Panc1 (cell line): Measurements from ENCODE around the gene GLIS2. TPM values are rescaled to one million over a fixed set of nuclear protein-coding genes. Genes with fewer than 3 reads are reported as not detected.
A peak's percentile ranks its signal among the peaks of the same experiment; 100 is the strongest.

Experiments
- ATAC-seq: fragments of 200-7000 bp; cut with Tn5 transposase; 2 replicates; pipeline ENCODE4 v1.9.1; 2020; ENCODE audit warnings: mild to moderate bottlenecking, moderate library complexity
- BruUV-seq: library from RNA; stranded (reverse); fragments of 400-500 nt; replicated peaks from 2 replicates; lab custom pipeline; 2021; lab: Mats Ljungman, UMichigan
- CTCF ChIA-PET: fragments of 300-600 bp; sonication (Branson Sonifier 250); formaldehyde crosslinking; loops from one replicate; lab custom pipeline; 2022; ENCODE audit warnings: antibody characterized with exemption; lab: Charles Lee
- POLR2A ChIA-PET: fragments of 300-600 bp; sonication (Branson Sonifier 250); formaldehyde crosslinking; loops from one replicate; lab custom pipeline; 2022; ENCODE audit warnings: antibody characterized with exemption; lab: Charles Lee
- DNase-seq: peaks from one replicate; pipeline ENCODE4 v3.0.0-alpha.2; 2010; ENCODE audit warnings: low read depth, low spot score
- H3K27ac ChIP-seq: 2 replicates; pipeline ENCODE4 v1.5.1; 2011; ENCODE audit warnings: mild to moderate bottlenecking, low read length, inconsistent platforms
- H3K27me3 ChIP-seq: fragments of 200-500 bp; sonication (Bioruptor generic); 2 replicates; pipeline ENCODE4 v1.6.0; 2014; ENCODE audit warnings: low read length, inconsistent platforms; ENCODE audit not compliant: control insufficient read depth, insufficient read depth
- H3K36me3 ChIP-seq: fragments of 200-500 bp; sonication (Bioruptor generic); 2 replicates; pipeline ENCODE4 v1.5.1; 2014; ENCODE audit warnings: inconsistent platforms, mild to moderate bottlenecking, low read length, moderate library complexity; ENCODE audit not compliant: control insufficient read depth, insufficient read depth
- H3K4me1 ChIP-seq: 2 replicates; pipeline ENCODE4 v1.5.1; 2011; ENCODE audit warnings: inconsistent platforms, mild to moderate bottlenecking, low read length, moderate library complexity; ENCODE audit not compliant: control insufficient read depth, insufficient read depth
- H3K4me3 ChIP-seq, 2 experiments: 2 replicates each; pipeline ENCODE4 v1.5.1; 2011 to 2012; ENCODE audit warnings: low read depth in 2 of 2, low read length in 2 of 2, mild to moderate bottlenecking in 2 of 2, inconsistent platforms in 1 of 2, moderate library complexity in 1 of 2
- H3K9me3 ChIP-seq: fragments of 200-500 bp; sonication (Bioruptor generic); 2 replicates; pipeline ENCODE4 v1.5.1; 2014; ENCODE audit warnings: low read depth, mild to moderate bottlenecking, inconsistent platforms, low read length, moderate library complexity; ENCODE audit not compliant: control insufficient read depth, insufficient read depth
- CTCF ChIP-seq: fragments of 450-650 bp; IDR thresholded peaks from 2 replicates; pipeline ENCODE4 v1.5.1; 2017; ENCODE audit warnings: mild to moderate bottlenecking
- POLR2AphosphoS5 ChIP-seq: IDR thresholded peaks from 2 replicates; pipeline ENCODE4 v1.6.1; 2012; ENCODE audit warnings: mild to moderate bottlenecking, low read depth, low read length, moderate library complexity
- SIN3A ChIP-seq: IDR thresholded peaks from 2 replicates; pipeline ENCODE4 v1.6.1; 2012; ENCODE audit warnings: low read depth, mild to moderate bottlenecking, low read length, moderate library complexity, borderline replicate concordance; ENCODE audit not compliant: insufficient read depth
- TCF7L2 ChIP-seq: IDR thresholded peaks from 2 replicates; pipeline ENCODE4 v1.6.1; 2011; ENCODE audit warnings: mild to moderate bottlenecking, low read depth, low read length, inconsistent platforms
- in situ Hi-C: cut with HindIII; loops from 2 replicates; pipeline ENCODE4 v1.10.0; 2016; ENCODE audit warnings: low sequenced_read_pairs, low pct_unique_long_range_greater_than_20kb
- intact Hi-C: fragments of 100-400 bp; cut with micrococcal nuclease; formaldehyde crosslinking; loops from one replicate; pipeline ENCODE4 v1.10.0; 2022; ENCODE audit not compliant: unreplicated experiment
- total RNA-seq: library from RNA; stranded (reverse); gene quantifications from one replicate; pipeline ENCODE4 v1.2.1, GENCODE V29; 2021; ENCODE audit not compliant: unreplicated experiment
- TF ChIP-seq, protein P1 (sequence below), 2 experiments: IDR thresholded peaks; 2 replicates each; pipeline ENCODE4 v1.6.1; 2011 to 2012; ENCODE audit warnings: low read depth in 2 of 2, control low read depth in 1 of 2, low read length in 1 of 2, mild to moderate bottlenecking in 1 of 2, moderate library complexity in 1 of 2; ENCODE audit not compliant: insufficient read depth in 1 of 2

GLIS2 gene
- total RNA-seq, 1 experiment from 2014 or later = 87.3 TPM

- POLR2A ChIA-PET = no interaction called here
- in situ Hi-C loops (no loop called here), intact Hi-C loops (no loop called here)
- TF ChIP-seq POLR2AphosphoS5 (no peak), SIN3A (no peak), CTCF (no peak), TCF7L2 (no peak)
- TF ChIP-seq, protein P1, sequence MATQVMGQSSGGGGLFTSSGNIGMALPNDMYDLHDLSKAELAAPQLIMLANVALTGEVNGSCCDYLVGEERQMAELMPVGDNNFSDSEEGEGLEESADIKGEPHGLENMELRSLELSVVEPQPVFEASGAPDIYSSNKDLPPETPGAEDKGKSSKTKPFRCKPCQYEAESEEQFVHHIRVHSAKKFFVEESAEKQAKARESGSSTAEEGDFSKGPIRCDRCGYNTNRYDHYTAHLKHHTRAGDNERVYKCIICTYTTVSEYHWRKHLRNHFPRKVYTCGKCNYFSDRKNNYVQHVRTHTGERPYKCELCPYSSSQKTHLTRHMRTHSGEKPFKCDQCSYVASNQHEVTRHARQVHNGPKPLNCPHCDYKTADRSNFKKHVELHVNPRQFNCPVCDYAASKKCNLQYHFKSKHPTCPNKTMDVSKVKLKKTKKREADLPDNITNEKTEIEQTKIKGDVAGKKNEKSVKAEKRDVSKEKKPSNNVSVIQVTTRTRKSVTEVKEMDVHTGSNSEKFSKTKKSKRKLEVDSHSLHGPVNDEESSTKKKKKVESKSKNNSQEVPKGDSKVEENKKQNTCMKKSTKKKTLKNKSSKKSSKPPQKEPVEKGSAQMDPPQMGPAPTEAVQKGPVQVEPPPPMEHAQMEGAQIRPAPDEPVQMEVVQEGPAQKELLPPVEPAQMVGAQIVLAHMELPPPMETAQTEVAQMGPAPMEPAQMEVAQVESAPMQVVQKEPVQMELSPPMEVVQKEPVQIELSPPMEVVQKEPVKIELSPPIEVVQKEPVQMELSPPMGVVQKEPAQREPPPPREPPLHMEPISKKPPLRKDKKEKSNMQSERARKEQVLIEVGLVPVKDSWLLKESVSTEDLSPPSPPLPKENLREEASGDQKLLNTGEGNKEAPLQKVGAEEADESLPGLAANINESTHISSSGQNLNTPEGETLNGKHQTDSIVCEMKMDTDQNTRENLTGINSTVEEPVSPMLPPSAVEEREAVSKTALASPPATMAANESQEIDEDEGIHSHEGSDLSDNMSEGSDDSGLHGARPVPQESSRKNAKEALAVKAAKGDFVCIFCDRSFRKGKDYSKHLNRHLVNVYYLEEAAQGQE (IDR thresholded peaks at IDR 0.05; ENCODE audit: insufficient read depth in 1 of 2, low read depth in 2 of 2, low read length in 1 of 2) = no peak
- DNase-seq (no peak), ATAC-seq (no peak)
- Histone ChIP-seq H3K27ac (peak overlapping the region; percentile 63; the same call in 1 of the 2 replicates), H3K27me3 (no peaks in the 10 kb centered on the region), H3K36me3 (no peaks in the 10 kb centered on the region), H3K4me1 (peaks cover 47% of the 10 kb centered on the region), H3K9me3 (no peaks in the 10 kb centered on the region), H3K4me3 (no peak overlapping the region)
- CTCF ChIA-PET = interaction anchor here (0.6 kb wide), 2 partner anchors 43 to 111 kb away, joined by 3 read pairs; no protein-coding TSS in a partner anchor
- BruUV-seq = no TSS peak
Observed at GRCh38 chr16:4370570-4371356, 54.9 kb downstream of the GLIS2 start.

DNA sequence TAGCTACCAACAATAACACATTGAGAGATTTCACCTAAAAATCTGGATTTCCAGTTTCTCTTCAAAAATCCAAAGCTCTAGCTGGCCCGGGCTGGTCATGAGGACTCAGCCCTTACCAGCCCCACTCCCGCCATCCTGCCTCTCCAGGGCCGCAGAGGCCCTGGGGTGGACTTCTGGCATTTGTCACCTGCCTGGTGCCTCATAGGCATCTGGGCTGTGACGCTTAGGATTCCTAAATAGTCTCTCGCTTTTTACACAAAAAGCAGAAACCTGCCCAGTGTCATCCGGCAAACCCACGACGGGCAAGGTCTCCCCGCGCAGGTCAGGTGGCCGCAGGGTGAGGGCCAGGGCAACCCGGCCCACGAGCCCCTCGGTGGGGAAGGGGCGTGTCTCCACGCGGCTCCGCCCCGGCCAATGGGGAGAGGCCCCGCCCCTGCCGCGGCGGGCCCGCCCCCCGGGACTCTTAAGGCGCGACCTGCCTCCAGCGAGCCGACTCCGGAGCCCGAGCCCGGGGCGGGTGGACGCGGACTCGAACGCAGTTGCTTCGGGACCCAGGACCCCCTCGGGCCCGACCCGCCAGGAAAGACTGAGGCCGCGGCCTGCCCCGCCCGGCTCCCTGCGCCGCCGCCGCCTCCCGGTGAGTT, 55.6 kb downstream of the GLIS2 start, which contains the start of gene VASN:
VASN (plus strand) TSS at position 492 of the 644 bp plus-strand sequence. CDS start 9,030 bp downstream, outside the sequence.
- no peaks in the 10 kb centered on the region for H3K36me3 ChIP-seq
- peak within 1 kb of the TSS; percentile 83 for H3K27ac ChIP-seq
- in situ Hi-C loops = no loop called here
- DNase-seq (no peak), ATAC-seq (peak; percentile 69)
- peak within 1 kb of the TSS; percentile 79 to 80 for H3K4me3 ChIP-seq
- TF ChIP-seq CTCF (no peak), SIN3A (peak; percentile 79; the same call in 1 of the 2 replicates), POLR2AphosphoS5 (peak; percentile 94), TCF7L2 (no peak)
- TF ChIP-seq, protein P1 (IDR thresholded peaks at IDR 0.05; ENCODE audit: insufficient read depth in 1 of 2, low read depth in 2 of 2, low read length in 1 of 2) = no peak
- CTCF ChIA-PET = interaction anchor here (0.6 kb wide), 1 partner anchor 111 kb away, joined by 3 read pairs; no protein-coding TSS in a partner anchor
- peaks cover 55% of the 10 kb centered on the region for H3K4me1 ChIP-seq
- BruUV-seq = no TSS peak
- no peaks in the 10 kb centered on the region for H3K27me3 ChIP-seq
- intact Hi-C loops = no loop called here
- POLR2A ChIA-PET = no interaction called here
- H3K9me3 ChIP-seq = no peaks in the 10 kb centered on the region
